WTC11 (cell line): Measurements from ENCODE around the gene UFM1.

ENCODE experiments used
- CREM ChIP-seq: sonication (generic); formaldehyde crosslinking; IDR thresholded peaks from 2 replicates; pipeline ENCODE4 v1.8.1; 2022; ENCODE audit warnings: mild to moderate bottlenecking, missing genetic modification reagents, moderate library complexity
- ETV6 ChIP-seq: sonication (generic); formaldehyde crosslinking; IDR thresholded peaks from 2 replicates; pipeline ENCODE4 v1.8.1; 2022; ENCODE audit warnings: mild to moderate bottlenecking, missing genetic modification reagents
- IRF2 ChIP-seq: sonication (generic); formaldehyde crosslinking; IDR thresholded peaks from 2 replicates; pipeline ENCODE4 v1.8.0; 2022; ENCODE audit warnings: low read depth, missing genetic modification reagents, borderline replicate concordance
- JUN ChIP-seq: sonication (generic); formaldehyde crosslinking; IDR thresholded peaks from 2 replicates; pipeline ENCODE4 v1.8.0; 2023; ENCODE audit warnings: mild to moderate bottlenecking, missing genetic modification reagents
- SP1 ChIP-seq: sonication (generic); formaldehyde crosslinking; conservative IDR thresholded peaks from 2 replicates; pipeline ENCODE4 v1.8.1; 2022; ENCODE audit warnings: missing genetic modification reagents
- TP53 ChIP-seq: sonication (generic); formaldehyde crosslinking; IDR thresholded peaks from 2 replicates; pipeline ENCODE4 v1.8.1; 2023; ENCODE audit warnings: mild to moderate bottlenecking, missing genetic modification reagents
- TF ChIP-seq, protein P1 (sequence below): sonication (generic); formaldehyde crosslinking; IDR thresholded peaks from 2 replicates; pipeline ENCODE4 v1.8.0; 2023; ENCODE audit warnings: missing genetic modification reagents, mild to moderate bottlenecking, borderline replicate concordance
- TF ChIP-seq, protein P2 (sequence below): fragments of 200-600 bp; IDR thresholded peaks from 2 replicates; pipeline ENCODE4 v1.8.0; 2022; ENCODE audit warnings: antibody characterized with exemption

DNA sequence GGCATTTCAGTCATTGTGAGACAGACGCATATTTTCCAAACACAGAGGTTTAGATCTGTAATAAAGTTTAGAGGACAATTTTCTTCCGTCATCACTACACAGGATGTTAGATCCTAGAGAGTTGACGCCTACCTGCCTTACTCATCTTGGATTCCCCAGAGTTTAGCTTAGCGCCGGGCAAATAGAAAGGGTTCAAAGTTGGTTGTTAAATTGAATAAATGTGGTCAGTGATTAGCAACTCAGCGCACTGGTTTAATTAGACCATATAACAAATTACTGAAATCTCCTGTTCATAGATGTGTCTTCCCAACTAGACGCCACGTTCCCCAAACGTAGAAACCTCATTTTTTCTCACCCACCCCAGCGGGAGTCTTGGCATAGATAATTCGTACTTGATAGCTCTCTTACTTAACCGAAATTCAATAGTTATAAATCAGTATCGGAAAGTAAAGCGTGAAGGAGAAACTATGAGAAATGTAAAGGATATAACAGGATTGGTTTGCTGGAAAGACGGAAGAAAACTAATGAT, 726 bp upstream of the UFM1 start:
- TF ChIP-seq, protein P1, sequence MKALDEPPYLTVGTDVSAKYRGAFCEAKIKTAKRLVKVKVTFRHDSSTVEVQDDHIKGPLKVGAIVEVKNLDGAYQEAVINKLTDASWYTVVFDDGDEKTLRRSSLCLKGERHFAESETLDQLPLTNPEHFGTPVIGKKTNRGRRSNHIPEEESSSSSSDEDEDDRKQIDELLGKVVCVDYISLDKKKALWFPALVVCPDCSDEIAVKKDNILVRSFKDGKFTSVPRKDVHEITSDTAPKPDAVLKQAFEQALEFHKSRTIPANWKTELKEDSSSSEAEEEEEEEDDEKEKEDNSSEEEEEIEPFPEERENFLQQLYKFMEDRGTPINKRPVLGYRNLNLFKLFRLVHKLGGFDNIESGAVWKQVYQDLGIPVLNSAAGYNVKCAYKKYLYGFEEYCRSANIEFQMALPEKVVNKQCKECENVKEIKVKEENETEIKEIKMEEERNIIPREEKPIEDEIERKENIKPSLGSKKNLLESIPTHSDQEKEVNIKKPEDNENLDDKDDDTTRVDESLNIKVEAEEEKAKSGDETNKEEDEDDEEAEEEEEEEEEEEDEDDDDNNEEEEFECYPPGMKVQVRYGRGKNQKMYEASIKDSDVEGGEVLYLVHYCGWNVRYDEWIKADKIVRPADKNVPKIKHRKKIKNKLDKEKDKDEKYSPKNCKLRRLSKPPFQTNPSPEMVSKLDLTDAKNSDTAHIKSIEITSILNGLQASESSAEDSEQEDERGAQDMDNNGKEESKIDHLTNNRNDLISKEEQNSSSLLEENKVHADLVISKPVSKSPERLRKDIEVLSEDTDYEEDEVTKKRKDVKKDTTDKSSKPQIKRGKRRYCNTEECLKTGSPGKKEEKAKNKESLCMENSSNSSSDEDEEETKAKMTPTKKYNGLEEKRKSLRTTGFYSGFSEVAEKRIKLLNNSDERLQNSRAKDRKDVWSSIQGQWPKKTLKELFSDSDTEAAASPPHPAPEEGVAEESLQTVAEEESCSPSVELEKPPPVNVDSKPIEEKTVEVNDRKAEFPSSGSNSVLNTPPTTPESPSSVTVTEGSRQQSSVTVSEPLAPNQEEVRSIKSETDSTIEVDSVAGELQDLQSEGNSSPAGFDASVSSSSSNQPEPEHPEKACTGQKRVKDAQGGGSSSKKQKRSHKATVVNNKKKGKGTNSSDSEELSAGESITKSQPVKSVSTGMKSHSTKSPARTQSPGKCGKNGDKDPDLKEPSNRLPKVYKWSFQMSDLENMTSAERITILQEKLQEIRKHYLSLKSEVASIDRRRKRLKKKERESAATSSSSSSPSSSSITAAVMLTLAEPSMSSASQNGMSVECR (CRISPR knock-in tag): no peak
- TF ChIP-seq TP53 (CRISPR knock-in tag) (no peak), SP1 (CRISPR knock-in tag) (no peak), JUN (CRISPR knock-in tag) (no peak), IRF2 (CRISPR knock-in tag) (no peak), CREM (CRISPR knock-in tag) (no peak), ETV6 (no peak)
- TF ChIP-seq, protein P2, sequence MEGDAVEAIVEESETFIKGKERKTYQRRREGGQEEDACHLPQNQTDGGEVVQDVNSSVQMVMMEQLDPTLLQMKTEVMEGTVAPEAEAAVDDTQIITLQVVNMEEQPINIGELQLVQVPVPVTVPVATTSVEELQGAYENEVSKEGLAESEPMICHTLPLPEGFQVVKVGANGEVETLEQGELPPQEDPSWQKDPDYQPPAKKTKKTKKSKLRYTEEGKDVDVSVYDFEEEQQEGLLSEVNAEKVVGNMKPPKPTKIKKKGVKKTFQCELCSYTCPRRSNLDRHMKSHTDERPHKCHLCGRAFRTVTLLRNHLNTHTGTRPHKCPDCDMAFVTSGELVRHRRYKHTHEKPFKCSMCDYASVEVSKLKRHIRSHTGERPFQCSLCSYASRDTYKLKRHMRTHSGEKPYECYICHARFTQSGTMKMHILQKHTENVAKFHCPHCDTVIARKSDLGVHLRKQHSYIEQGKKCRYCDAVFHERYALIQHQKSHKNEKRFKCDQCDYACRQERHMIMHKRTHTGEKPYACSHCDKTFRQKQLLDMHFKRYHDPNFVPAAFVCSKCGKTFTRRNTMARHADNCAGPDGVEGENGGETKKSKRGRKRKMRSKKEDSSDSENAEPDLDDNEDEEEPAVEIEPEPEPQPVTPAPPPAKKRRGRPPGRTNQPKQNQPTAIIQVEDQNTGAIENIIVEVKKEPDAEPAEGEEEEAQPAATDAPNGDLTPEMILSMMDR: no peak
